K562 treated with DMSO at 1 percent for 12 hours (cell line): ENCODE data around the gene STK32C. TPM values are rescaled to one million over a fixed set of nuclear protein-coding genes. Genes with fewer than 3 reads are reported as not detected.

ENCODE experiments used
- total RNA-seq: library from RNA; unstranded; fragments of 300-600 nt; gene quantifications from 2 replicates; pipeline ENCODE4 v1.2.3, GENCODE V29; 2022; ENCODE audit not compliant: insufficient read depth

The STK32C gene
- total RNA-seq, result 12.4 and 17.0 TPM in 2 replicates

GRCh38 chr10:132307823-132308586 is at the start of gene STK32C:
STK32C (minus strand) TSS chr10:132307950; CDS start chr10:132307833, 117 bp downstream.

GRCh38 chr10:132331601-132332432 is 24.1 kb upstream of the STK32C start, which contains the start of gene LRRC27:
LRRC27 (plus strand) TSS chr10:132332193; CDS start chr10:132333525, 1,332 bp downstream.

GRCh38 chr10:132186488-132187429 is 121.0 kb downstream of the STK32C start, which contains the start of gene DPYSL4:
DPYSL4 (plus strand) TSS chr10:132186948; CDS start chr10:132187064, 116 bp downstream.

Other genes starting within 250 kb of the STK32C start
- gene JAKMIP3, start 242.0 kb downstream of the STK32C start, total RNA-seq, result 0.23 and 1.1 TPM in 2 replicates
- 0.30 and 0.37 TPM in 2 replicates for gene DPYSL4, start 121.0 kb downstream of the STK32C start, total RNA-seq
- 1.1 and 1.3 TPM in 2 replicates for gene LRRC27, start 24.2 kb upstream of the STK32C start, total RNA-seq
- 9.0 and 11.3 TPM in 2 replicates for gene PWWP2B, start 89.2 kb upstream of the STK32C start, total RNA-seq
- gene INPP5A, start 229.8 kb upstream of the STK32C start, total RNA-seq, result 6.0 and 10.6 TPM in 2 replicates